HAP-1 (cell line): Measurements from ENCODE around the gene MREG.
"Not testable (repeated sequence)": the region's sequence is repeated elsewhere in the genome, so short reads cannot be mapped to it uniquely, and the experiment has no call there.

Source experiments
- DNase-seq, 2 experiments: peaks; one replicate each; pipeline ENCODE4 v3.0.0-alpha.2; 2016 to 2020; ENCODE audit warnings: low spot score in 2 of 2
- H3K27me3 ChIP-seq: fragments of 250-450 bp; sonication (Bioruptor Pico); 2 replicates; pipeline ENCODE4 v1.5.1; 2020; ENCODE audit warnings: low read depth, mild to moderate bottlenecking, moderate library complexity
- H3K36me3 ChIP-seq: fragments of 250-450 bp; sonication (Bioruptor Pico); replicated peaks from 2 replicates; pipeline ENCODE4 v1.5.1; 2020; ENCODE audit warnings: mild to moderate bottlenecking
- H3K4me1 ChIP-seq: fragments of 250-450 bp; sonication (Bioruptor Pico); 2 replicates; pipeline ENCODE4 v1.5.1; 2020; ENCODE audit warnings: mild to moderate bottlenecking
- H3K4me3 ChIP-seq: fragments of 250-450 bp; sonication (Bioruptor Pico); 2 replicates; pipeline ENCODE4 v1.5.1; 2020; ENCODE audit warnings: mild to moderate bottlenecking, moderate library complexity
- H3K9me3 ChIP-seq: fragments of 250-450 bp; sonication (Bioruptor Pico); 2 replicates; pipeline ENCODE4 v1.5.1; 2020; ENCODE audit warnings: mild to moderate bottlenecking, moderate library complexity
- in situ Hi-C: fragments of 300-500 bp; cut with MboI; formaldehyde crosslinking; loops from 3 replicates; pipeline ENCODE4 v1.14.3; 2020; ENCODE audit warnings: low sequenced_read_pairs, inconsistent platforms, mixed read lengths

Gene MREG

DNA sequence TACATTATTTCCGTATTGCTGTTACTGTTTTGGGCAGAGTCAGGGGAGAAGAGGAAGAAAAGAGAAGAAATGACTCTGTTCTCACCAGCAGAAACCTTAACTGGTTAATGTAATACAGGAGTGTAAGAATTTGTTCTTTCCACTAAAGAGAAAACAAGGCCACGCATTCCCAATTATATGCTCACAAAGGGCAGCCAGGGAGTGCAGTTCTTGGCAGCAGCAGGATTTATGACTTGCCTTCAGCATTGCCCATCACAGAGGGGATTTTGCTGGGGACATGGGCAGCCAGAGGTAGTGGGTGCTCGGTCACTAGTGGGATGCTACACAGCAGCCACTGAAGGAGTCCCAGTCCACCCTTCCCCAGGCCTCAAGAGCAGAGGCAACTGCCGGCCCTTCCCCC lies 18.4 kb downstream of the MREG start:
- no peak for DNase-seq
- Histone ChIP-seq H3K36me3 (peaks cover 4% of the 10 kb centered on the region; the same call in 1 of the 2 replicates), H3K4me1 (peaks cover 12% of the 10 kb centered on the region), H3K4me3 (no peak overlapping the region), H3K9me3 (peaks cover 4% of the 10 kb centered on the region; the same call in 1 of the 2 replicates), H3K27me3 (no peaks in the 10 kb centered on the region)
- in situ Hi-C loops: no loop called here

DNA sequence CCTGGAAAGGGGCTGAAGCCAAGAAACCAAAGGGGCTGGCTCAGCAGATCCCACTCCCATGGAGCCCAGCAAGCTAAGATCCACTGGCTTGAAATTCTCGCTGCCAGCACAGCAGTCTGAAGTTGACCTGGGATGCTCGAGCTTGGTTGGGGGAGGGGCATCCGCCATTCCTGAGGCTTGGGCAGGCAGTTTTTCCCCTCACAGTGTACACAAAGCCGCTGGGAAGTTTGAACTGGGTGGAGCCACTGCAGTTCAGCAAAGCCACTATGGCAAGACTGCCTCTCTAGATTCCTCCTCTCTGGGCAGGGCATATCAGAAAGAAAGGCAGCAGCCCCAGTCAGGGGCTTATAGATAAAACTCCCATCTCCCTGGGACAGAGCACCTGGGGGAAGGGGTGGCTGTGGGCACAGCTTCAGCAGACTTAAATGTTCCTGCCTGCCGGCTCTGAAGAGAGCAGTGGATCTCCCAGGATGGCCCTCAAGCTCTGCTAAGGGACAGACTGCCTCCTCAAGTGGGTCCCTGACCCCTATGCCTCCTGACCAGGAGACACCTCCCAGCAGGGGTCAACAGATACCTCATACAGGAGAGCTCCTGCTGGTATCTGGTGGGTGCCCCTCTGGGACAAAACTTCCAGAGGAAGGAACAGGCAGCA lies 24.7 kb downstream of the MREG start:
- H3K27me3 ChIP-seq, DNase-seq, H3K36me3 ChIP-seq, H3K9me3 ChIP-seq, H3K4me3 ChIP-seq, in situ Hi-C loops, H3K4me1 ChIP-seq: not testable (repeated sequence)

DNA sequence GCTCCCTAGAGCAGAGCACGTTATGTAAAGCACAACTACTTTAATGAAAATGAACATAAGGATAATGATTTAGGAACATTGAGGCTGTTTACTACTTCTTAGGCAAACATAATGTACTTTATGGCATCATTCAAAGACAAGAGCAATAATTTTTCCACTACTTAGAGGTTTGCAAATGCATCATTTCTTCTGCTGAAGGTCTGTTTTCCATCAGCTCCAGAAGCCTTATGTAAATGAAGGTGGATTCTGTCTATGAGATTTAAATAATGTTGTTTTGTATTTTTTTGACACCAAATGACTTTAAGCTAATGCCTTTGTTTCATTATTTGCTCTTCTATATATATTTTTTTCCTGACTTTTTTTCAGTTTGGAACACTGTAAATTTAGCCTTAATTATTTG lies 28.1 kb downstream of the MREG start:
- Histone ChIP-seq H3K27me3 (no peaks in the 10 kb centered on the region), H3K9me3 (peaks cover 3% of the 10 kb centered on the region; the same call in 1 of the 2 replicates), H3K36me3 (0 out of 2 replicates have a peak, but pooled peaks cover 4% of the 10 kb centered on the region), H3K4me3 (no peak overlapping the region), H3K4me1 (no peaks in the 10 kb centered on the region)
- no peak for DNase-seq
- in situ Hi-C loops: no loop called here

DNA sequence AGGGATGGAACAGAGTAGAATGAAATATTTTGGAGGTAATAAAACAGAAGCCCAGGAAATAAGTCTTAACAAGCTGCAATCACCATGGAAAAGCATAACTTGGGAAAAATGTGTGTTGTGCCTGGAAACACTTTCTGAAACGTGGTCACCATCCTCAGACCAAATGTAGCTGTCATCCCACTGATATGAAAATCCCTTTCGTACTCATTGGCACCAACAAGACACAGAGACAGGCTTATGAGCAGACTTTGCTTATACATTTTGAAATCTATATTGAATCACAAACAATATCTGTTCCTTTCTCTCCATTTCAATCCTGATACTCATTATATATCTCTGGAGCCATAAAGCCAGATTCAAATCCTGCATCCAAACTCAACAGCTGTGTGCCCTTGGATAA lies 28.7 kb downstream of the MREG start:
- no peak for DNase-seq
- Histone ChIP-seq H3K4me1 (no peaks in the 10 kb centered on the region), H3K27me3 (no peaks in the 10 kb centered on the region), H3K4me3 (no peak overlapping the region), H3K9me3 (peaks cover 3% of the 10 kb centered on the region; the same call in 1 of the 2 replicates), H3K36me3 (0 out of 2 replicates have a peak, but pooled peaks cover 4% of the 10 kb centered on the region)
- in situ Hi-C loops: no loop called here

DNA sequence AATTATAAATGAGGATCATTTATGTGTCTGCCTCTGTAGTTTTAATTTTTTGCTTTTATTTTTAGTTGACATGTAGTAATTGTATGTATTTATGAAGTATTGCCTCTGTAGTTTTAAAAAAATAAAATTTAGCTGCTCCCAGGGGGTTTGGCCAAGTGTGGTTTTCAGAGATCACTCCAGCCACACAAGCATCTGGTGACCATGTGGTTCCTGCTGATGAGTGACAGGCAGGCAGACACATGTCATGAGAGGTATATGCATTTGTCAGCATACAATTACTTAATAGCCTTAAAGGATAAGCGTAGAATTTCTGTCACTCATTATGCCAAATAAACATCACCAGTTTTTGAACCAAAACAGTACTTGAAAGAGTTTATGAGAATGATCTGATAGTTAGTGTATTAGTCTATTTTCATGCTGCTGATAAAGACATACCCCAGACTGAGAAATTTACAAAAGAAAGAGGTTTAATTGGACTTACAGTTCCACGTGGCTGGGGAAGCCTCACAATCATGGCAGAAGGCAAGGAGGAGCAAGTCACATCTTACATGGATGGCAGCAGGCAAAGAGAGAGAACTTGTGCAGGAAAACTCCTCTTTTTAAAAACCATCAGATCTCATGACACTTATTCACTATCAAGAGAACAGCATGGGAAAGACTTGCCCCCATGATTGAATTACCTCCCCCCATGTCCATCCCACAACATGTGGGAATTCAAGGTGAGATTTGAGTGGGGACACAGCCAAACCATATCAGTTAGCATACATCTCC lies 29.6 kb downstream of the MREG start:
- Histone ChIP-seq H3K36me3 (0 out of 2 replicates have a peak, but pooled peaks cover 4% of the 10 kb centered on the region), H3K4me3 (no peak overlapping the region), H3K9me3 (peaks cover 3% of the 10 kb centered on the region; the same call in 1 of the 2 replicates), H3K27me3 (no peaks in the 10 kb centered on the region), H3K4me1 (no peaks in the 10 kb centered on the region)
- no peak for DNase-seq
- in situ Hi-C loops: no loop called here

DNA sequence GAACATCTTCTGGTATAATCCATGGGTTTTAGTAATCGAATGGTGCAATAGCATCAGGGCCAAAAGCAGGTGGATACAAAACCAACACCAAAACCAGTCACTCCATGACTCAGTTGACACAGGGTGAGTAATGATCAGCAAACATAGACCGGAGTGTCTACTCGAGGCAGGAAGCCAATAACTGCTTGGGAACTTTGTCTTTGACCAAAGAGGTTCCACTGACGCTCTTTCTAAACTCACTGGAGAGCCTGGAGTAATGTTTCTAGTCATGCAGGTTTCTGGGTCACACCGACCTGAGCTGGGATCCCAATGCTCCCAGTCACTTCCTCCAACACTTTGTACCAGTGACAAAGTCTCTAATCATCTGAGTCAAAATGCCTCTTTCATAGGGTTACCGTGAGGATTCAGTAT lies 30.9 kb downstream of the MREG start:
- no peak overlapping the region for H3K4me3 ChIP-seq
- in situ Hi-C loops: no loop called here
- no peaks in the 10 kb centered on the region for H3K4me1 ChIP-seq
- DNase-seq: no peak
- peaks cover 3% of the 10 kb centered on the region; the same call in 1 of the 2 replicates for H3K9me3 ChIP-seq
- 0 out of 2 replicates have a peak, but pooled peaks cover 4% of the 10 kb centered on the region for H3K36me3 ChIP-seq
- H3K27me3 ChIP-seq: no peaks in the 10 kb centered on the region

DNA sequence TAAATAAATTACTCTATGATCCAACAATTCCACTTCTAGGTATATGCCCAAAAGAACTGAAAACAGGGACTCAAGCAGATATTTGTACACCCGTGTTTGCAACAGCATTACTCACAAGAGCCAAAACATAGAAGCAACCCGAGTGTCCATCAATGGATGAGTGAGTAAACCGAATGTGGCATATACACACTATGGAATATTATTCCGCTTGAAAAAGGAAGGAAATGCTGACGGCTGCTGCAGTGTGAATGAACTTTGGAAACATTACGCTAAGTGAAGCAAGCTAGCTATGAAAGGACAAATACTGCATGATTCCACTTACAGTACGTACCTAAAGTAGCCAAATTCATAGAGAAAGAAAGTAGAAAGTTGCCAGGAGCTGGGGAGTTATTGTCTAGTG lies 32.2 kb downstream of the MREG start:
- Histone ChIP-seq H3K36me3 (no peaks in the 10 kb centered on the region), H3K9me3 (peaks cover 3% of the 10 kb centered on the region; the same call in 1 of the 2 replicates), H3K27me3 (no peaks in the 10 kb centered on the region), H3K4me1 (no peaks in the 10 kb centered on the region), H3K4me3 (no peak overlapping the region)
- no peak for DNase-seq
- in situ Hi-C loops: no loop called here

DNA sequence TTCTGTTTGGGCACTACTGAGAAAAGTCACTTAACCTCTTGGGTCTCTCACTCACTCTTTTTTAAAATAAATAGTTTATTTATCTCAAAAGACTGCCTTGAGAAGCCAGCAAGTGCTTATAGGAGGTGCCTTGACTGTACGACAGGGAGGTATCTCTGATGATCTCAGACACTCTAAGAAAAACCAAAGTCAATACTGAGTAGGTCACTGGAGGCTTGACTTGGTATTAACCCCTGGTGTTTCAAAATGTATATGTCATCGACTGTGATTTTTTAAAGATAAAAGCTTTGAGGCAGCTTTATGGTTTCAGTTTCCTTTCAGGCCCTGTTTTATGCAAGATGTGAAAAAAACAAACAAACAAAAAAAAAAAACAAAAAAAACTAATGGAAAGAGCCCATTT lies 33.7 kb downstream of the MREG start:
- H3K36me3 ChIP-seq: no peaks in the 10 kb centered on the region
- H3K4me1 ChIP-seq: no peaks in the 10 kb centered on the region
- in situ Hi-C loops: no loop called here
- no peak for DNase-seq
- no peaks in the 10 kb centered on the region for H3K27me3 ChIP-seq
- H3K4me3 ChIP-seq: no peak overlapping the region
- H3K9me3 ChIP-seq: no peaks in the 10 kb centered on the region; the same call in 1 of the 2 replicates

DNA sequence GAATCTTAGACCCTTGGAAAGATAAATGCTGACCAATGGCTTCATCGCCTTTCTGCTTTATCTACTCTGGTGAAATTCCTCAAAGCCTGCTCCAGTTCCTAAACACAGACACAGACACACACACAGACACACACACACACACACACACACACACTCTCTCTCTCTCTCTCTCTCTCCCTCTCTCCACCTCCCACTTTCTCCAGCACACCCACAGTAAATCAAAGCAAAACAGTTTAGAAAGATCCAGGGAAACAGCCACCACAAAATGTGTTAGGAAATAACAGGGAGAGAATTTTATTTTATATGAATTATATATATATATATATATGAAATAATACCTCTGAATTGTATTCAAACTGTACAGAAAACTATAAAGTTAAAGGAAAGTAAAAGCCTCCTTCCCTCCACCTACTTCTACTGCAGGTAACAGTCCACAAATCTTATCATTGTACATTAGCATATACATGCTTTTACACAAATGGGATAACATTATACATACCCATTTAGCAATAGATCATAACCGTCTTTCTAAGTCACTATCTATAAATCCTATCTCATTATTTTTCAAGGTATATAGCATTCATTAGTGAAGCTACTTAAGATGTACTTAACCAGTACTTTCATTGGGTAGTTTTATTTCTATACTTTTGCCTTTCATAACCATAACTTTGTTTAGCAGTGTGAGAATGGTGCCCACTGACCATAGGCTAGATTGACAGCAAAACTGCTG lies 38.5 kb downstream of the MREG start:
- Histone ChIP-seq H3K4me3 (no peak overlapping the region), H3K9me3 (no peaks in the 10 kb centered on the region; the same call in 1 of the 2 replicates), H3K4me1 (peaks cover 4% of the 10 kb centered on the region; the same call in 1 of the 2 replicates), H3K36me3 (no peaks in the 10 kb centered on the region), H3K27me3 (no peaks in the 10 kb centered on the region)
- DNase-seq: no peak
- in situ Hi-C loops: no loop called here

DNA sequence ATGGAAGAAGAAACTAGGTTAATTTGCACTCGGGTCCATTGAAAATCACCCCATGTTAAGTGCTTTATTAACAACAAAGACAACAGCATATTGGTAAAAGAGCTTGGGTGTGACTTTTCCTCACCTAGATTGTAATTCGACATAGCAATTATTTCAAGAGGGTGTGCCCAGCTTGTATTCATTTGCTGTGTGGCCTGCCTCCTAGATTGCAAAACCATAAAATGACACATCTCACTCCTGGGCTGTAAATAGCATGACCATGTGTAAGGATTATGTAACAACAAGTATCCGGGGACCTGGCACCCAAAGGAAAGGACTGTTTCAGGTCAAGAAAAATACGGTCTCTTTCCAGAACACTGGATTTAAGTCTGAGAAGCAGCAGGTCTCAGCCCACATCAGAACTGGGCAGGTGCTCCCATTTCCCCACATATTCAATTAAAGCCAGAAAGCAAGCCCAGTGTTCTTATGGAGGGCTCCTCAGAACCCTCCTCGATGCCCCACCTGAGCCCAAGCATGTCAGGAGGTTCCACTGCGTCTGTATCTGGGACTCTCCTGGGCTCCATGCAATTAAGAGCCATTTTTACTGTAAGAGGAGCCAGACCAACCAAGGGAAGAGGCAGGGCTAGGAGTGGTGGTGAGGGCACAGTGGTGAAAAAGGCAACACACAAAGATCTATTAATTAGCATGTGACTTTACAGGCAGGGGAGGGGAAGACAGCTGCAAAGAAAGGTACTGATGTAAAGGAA lies 39.2 kb downstream of the MREG start:
- Histone ChIP-seq H3K27me3 (no peaks in the 10 kb centered on the region), H3K4me3 (no peak overlapping the region), H3K9me3 (no peaks in the 10 kb centered on the region; the same call in 1 of the 2 replicates), H3K36me3 (no peaks in the 10 kb centered on the region), H3K4me1 (peaks cover 4% of the 10 kb centered on the region; the same call in 1 of the 2 replicates)
- no peak for DNase-seq
- in situ Hi-C loops: no loop called here

DNA sequence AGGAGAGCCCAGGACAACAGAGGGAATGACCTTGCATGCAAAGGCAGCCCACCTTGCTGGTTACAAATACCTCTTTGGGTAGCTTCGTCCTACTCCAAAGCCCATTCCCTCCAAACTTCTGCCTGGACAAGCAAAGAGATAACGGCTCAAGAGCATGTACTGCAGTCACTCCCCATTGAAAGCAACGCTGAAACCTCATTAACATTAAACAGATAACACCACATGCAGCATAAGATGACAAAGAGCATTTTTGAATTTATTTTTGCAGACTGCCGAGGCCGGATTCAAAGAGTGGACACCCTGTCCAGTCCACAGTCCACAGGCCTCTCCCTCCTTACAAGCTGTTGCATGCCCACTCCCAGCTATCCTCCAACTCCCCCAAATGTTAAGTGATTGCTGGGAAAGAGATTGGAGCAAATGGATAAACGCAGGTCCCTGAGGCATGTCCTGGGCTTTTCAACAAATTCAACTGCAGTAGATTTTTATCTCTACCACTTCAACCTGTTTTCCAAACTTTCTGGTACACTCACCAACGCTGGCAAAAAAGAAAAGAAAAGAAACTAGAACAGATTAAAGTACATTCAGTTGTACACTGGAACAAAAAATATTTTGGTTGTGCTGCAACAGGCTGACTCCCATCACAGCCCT lies 40.1 kb downstream of the MREG start:
- DNase-seq: no peak
- no peaks in the 10 kb centered on the region; the same call in 1 of the 2 replicates for H3K9me3 ChIP-seq
- H3K4me1 ChIP-seq: peaks cover 4% of the 10 kb centered on the region; the same call in 1 of the 2 replicates
- H3K4me3 ChIP-seq: no peak overlapping the region
- in situ Hi-C loops: no loop called here
- no peaks in the 10 kb centered on the region for H3K27me3 ChIP-seq
- H3K36me3 ChIP-seq: no peaks in the 10 kb centered on the region

DNA sequence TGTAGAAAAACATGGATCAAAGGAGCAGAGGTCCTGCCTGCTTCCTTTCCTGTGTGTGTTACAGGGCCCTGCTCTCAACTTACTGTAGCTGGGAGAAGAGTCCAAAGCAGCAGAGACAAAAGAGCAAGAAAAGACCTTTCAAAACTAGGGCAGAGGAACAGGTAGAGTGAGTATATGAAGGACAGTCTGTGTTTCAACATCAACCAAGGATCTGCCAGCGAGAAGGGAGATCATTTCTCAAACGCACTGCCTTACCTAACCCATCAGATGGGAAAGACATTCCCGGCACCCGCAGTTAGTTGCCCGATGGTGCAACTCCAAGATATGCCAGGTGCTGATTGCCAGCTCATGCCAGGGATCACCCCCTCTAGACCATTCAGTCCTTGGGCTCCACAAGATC lies 41.7 kb downstream of the MREG start:
- peaks cover 8% of the 10 kb centered on the region for H3K4me1 ChIP-seq
- no peaks in the 10 kb centered on the region; the same call in none of the 2 replicates for H3K9me3 ChIP-seq
- DNase-seq: no peak
- no peak overlapping the region for H3K4me3 ChIP-seq
- in situ Hi-C loops: no loop called here
- no peaks in the 10 kb centered on the region for H3K36me3 ChIP-seq
- no peaks in the 10 kb centered on the region for H3K27me3 ChIP-seq

DNA sequence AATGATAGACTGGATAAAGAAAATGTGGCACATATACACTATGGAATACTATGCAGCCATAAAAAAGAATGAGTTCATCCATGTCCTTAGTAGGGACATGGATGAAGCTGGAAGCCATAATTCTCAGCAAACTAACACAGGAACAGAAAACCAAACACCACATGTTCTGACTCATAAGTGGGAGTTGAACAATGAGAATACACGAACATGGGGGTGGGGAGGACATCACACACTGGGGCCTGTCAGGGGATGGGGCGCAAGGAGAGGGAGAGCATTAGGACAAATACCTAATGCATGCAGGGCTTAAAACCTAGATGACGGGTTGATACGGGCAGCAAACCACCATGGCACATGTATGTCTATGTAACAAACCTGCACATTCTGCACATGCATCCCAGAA lies 42.5 kb downstream of the MREG start:
- H3K4me1 ChIP-seq, H3K4me3 ChIP-seq, H3K27me3 ChIP-seq, in situ Hi-C loops, DNase-seq, H3K36me3 ChIP-seq, H3K9me3 ChIP-seq: not testable (repeated sequence)
